Ectodermal cell (in vitro differentiated cells): ENCODE results near the gene DSCAML1.

Experiments used
- H3K27ac ChIP-seq: 2 replicates; pipeline ENCODE4 v1.7.0; 2013; ENCODE audit warnings: mild to moderate bottlenecking, low read depth, low read length; ENCODE audit not compliant: insufficient read depth, poor library complexity, severe bottlenecking
- H3K27me3 ChIP-seq: 2 replicates; pipeline ENCODE4 v1.7.0; 2013; ENCODE audit warnings: mild to moderate bottlenecking, low read length; ENCODE audit not compliant: insufficient read depth, control insufficient read depth, poor library complexity, severe bottlenecking
- H3K36me3 ChIP-seq: one replicate; pipeline ENCODE4 v1.7.0; 2013; ENCODE audit warnings: low read length; ENCODE audit not compliant: control insufficient read depth, insufficient read depth
- H3K4me1 ChIP-seq: one replicate; pipeline ENCODE4 v1.7.0; 2013; ENCODE audit warnings: low read length; ENCODE audit not compliant: control insufficient read depth, insufficient read depth
- H3K4me3 ChIP-seq: 2 replicates; pipeline ENCODE4 v1.7.0; 2013; ENCODE audit warnings: low read depth, low read length, control low read depth; ENCODE audit not compliant: insufficient read depth
- H3K9me3 ChIP-seq: 2 replicates; pipeline ENCODE4 v1.7.0; 2013; ENCODE audit warnings: mild to moderate bottlenecking, low read length, moderate library complexity; ENCODE audit not compliant: control insufficient read depth
- WGBS, 2 experiments: methylation state at CpG; one replicate each; pipeline ENCODE4 v1.1.7; 2013; ENCODE audit warnings: missing lambda C conversion rate in 2 of 2; 5-methylcytosine and 5-hydroxymethylcytosine counted together

Gene DSCAML1

DNA sequence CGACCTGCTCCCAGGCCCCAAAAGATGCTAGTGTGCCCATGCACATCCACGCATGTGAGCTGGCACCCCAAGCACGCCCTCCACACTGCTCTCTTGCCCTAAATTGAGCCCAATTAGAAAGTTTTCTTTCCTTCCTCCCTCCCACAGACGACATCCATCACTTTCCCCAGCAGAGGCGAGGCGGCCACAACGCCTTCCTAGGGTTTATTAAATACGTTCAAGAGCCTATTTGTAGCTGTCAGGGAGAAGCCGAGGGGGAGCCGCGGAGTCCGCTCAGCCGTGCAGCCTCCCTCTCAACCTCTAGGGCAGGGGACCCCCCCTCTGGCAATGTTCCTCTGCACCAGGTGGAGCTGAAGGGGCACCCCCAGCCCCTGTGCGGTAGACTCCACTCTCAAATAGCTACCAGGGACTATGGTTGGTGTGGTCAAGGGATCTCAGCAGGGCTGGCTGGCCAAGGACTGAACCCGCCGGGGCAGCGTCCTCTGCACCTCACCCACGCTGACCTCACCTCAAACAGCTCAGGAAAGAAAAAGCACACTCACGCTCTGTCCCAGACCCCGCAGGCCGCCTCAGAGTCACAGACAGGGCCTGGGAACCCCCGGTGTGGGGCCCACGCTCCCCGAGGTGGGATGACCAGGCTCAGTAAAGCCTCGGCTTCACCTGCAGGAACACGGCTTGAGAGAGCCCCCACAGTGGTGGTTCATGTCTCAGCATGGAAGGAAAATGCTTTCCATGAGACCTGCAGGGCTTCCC is 152.4 kb downstream of the DSCAML1 start:
- Histone ChIP-seq H3K27ac (no peak overlapping the region), H3K27me3 (no peaks in the 10 kb centered on the region), H3K36me3 (no peaks in the 10 kb centered on the region), H3K4me1 (peaks cover 10% of the 10 kb centered on the region), H3K4me3 (no peak overlapping the region), H3K9me3 (no peaks in the 10 kb centered on the region)
- WGBS, 2 experiments, result 92 to 93% methylated on average over 26 of the region's 26 CpGs

DNA sequence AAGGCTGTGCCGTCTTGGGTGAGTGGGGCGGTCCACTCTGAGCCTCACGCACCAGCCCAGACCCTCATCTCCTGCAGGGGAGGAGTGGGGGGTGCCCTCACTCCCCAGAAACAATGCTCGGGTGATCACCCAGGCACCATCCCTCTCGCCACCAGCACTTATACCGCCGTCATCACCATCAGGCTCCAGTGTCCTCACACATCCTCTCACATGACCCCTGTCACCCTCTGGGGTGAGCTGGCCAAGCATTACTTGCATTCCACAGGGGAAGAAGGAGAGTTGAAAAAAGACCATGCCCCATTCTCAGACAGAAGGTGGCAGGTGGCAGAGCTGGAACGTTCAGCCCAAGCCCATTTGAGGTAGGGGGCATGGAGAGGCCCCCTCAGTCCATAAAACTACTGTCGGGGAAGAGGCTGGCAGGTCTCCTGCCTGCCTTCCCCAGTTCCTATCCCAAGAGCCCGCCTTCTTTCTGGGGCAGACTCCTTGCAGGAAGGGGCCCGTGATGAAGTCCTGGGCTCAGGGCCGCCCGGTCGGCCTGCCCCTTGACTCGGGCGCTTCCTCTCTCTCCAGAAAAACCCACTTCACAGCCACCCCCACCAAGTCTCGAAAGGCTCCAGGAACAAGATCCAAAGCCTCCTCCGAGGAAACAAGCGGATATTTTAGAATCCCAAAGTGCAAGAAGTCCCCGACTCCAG is 153.3 kb downstream of the DSCAML1 start:
- H3K4me1 ChIP-seq, result peaks cover 10% of the 10 kb centered on the region
- no peaks in the 10 kb centered on the region for H3K36me3 ChIP-seq
- no peaks in the 10 kb centered on the region for H3K27me3 ChIP-seq
- no peak overlapping the region for H3K4me3 ChIP-seq
- WGBS, 2 experiments, result 80 to 83% methylated on average over 20 of the region's 20 CpGs
- H3K27ac ChIP-seq, result no peak overlapping the region
- no peaks in the 10 kb centered on the region for H3K9me3 ChIP-seq

DNA sequence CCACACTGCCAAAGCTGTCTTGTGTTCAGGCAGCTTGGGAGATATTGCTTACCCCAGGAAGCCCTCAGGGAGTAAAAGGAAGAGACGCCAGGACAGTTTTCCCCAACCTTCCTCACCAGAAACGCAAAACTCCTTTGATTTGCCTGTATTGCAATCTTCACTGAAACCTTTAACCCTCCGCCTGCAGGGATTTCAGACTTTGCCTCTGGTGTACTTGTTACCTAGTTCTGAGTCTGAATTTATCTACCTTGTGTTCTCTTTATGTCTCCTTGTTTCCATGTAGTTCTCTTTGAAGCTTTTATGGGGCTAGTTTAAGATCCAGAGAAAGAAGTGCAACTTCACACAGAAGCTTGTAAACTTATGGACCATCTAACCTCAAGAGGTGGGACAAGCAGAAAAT is 154.2 kb downstream of the DSCAML1 start:
- 78 to 79% methylated on average over 3 of the region's 3 CpGs for WGBS, 2 experiments
- Histone ChIP-seq H3K27ac (no peak overlapping the region), H3K4me3 (no peak overlapping the region), H3K27me3 (no peaks in the 10 kb centered on the region), H3K36me3 (no peaks in the 10 kb centered on the region), H3K4me1 (peaks cover 10% of the 10 kb centered on the region), H3K9me3 (no peaks in the 10 kb centered on the region)

DNA sequence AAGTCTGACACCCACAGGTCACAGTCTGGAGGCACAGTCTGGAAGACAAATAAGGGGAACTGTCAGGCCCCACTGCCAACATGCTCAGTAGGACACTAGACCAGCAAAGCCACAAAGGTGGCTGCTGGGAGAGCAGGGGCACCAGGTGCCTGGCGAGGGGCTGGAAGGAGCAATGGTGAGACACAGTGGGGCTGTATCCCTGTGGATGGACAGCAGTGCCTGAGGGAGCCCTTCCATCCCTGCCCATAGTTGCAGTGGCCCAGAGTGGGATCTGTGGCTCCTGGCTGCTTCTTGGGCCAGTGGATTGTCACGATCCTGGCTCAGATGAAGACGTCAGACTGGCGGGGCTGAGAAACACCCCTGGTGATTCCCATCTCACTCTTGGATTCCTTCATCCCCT is 154.6 kb downstream of the DSCAML1 start:
- 85 to 88% methylated on average over 4 of the region's 4 CpGs for WGBS, 2 experiments
- H3K36me3 ChIP-seq, result no peaks in the 10 kb centered on the region
- H3K9me3 ChIP-seq, result no peaks in the 10 kb centered on the region
- no peak overlapping the region for H3K27ac ChIP-seq
- H3K27me3 ChIP-seq, result no peaks in the 10 kb centered on the region
- H3K4me3 ChIP-seq, result no peak overlapping the region
- H3K4me1 ChIP-seq, result peaks cover 10% of the 10 kb centered on the region

DNA sequence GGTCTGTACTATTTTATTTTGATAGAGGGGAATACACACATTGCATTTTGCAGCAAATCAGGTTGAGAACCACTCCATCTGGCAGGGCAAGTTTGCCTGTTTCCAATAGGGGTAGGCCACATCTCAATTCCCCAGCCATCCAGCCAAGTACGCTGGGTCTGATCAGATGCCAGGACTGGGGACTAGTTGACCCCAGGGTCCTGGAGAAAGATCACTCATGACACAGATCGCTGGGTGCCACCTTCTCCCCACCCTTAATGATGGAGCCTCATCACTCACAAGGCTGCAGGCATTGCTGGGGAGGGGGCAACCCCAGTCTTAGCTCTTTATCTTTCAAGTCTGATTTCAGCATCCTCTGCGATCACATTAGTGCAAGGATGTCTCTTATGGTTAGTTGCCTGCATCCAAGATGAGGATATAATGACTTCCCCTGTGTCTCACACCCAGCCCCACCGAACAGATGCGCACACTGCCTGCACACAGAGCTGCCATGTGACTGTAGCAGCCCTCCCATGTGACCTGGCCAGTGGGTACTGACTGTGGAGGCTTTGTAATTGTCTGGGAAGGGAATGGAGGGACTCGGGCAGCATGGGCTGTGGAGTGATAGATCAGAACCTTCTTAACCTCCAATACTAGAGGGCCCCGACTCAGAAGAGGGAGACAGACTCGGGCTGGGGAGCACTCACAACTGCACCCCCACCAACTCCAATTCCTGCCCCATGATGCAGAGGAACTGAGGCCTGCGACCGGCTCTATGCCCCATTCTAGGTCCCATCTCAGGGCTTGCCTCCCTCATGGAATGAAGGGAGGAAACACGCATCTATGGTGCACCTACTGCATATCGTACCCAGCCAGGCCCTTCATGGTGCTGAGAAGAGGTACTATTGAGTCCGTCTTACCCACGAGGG is 155.8 kb downstream of the DSCAML1 start:
- H3K27me3 ChIP-seq, result no peaks in the 10 kb centered on the region
- 86 to 87% methylated on average over 13 to 14 of the region's 14 CpGs for WGBS, 2 experiments
- no peak overlapping the region for H3K4me3 ChIP-seq
- peaks cover 10% of the 10 kb centered on the region for H3K4me1 ChIP-seq
- H3K27ac ChIP-seq, result no peak overlapping the region
- no peaks in the 10 kb centered on the region for H3K36me3 ChIP-seq
- no peaks in the 10 kb centered on the region for H3K9me3 ChIP-seq

DNA sequence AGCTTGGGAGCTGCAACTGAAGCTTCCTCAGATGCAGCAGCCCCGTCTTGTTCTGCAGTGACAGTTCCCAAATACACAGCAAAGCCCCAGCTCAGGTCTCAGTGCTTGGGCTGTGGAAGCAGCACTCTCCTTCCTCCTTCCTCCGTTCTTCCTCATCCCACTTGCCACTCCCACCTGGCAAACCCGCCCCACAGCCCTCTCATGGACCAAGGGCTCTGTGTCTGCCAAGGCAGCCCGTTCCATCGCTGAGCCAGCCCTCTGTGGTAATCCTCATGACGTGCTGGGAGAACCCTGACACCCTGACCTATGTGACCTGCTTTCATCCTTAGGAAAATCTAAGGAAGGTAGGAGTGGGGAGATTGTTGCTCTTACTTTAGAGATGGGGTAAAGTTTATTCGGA is 157.0 kb downstream of the DSCAML1 start:
- H3K36me3 ChIP-seq, result no peaks in the 10 kb centered on the region
- 82 to 83% methylated on average over 7 of the region's 7 CpGs for WGBS, 2 experiments
- H3K27ac ChIP-seq, result no peak overlapping the region
- H3K4me3 ChIP-seq, result no peak overlapping the region
- no peaks in the 10 kb centered on the region for H3K27me3 ChIP-seq
- H3K9me3 ChIP-seq, result no peaks in the 10 kb centered on the region
- H3K4me1 ChIP-seq, result peaks cover 10% of the 10 kb centered on the region

DNA sequence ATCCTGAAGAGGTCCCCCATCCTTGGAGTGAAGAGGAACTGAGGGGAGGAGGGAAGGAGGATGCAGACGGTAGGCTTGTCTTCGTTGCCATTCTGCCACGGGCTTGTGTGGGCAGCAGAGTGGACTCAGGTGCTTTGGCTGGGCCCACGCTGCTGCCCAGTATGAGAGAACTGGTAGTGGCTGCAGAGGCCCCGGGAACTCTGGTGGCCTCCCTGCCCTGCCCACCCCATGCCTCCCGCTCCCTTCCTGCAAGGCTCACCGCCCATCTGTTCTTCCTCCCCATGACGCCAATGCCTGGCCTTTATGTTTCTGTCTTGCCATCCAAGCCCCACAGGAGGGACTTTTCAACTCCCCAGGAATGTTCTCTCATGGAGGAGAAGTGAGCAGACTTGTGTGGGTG is 157.4 kb downstream of the DSCAML1 start:
- Histone ChIP-seq H3K4me3 (no peak overlapping the region), H3K9me3 (no peaks in the 10 kb centered on the region), H3K27ac (no peak overlapping the region), H3K4me1 (peaks cover 10% of the 10 kb centered on the region), H3K27me3 (no peaks in the 10 kb centered on the region), H3K36me3 (no peaks in the 10 kb centered on the region)
- 90 to 93% methylated on average over 8 of the region's 8 CpGs for WGBS, 2 experiments

DNA sequence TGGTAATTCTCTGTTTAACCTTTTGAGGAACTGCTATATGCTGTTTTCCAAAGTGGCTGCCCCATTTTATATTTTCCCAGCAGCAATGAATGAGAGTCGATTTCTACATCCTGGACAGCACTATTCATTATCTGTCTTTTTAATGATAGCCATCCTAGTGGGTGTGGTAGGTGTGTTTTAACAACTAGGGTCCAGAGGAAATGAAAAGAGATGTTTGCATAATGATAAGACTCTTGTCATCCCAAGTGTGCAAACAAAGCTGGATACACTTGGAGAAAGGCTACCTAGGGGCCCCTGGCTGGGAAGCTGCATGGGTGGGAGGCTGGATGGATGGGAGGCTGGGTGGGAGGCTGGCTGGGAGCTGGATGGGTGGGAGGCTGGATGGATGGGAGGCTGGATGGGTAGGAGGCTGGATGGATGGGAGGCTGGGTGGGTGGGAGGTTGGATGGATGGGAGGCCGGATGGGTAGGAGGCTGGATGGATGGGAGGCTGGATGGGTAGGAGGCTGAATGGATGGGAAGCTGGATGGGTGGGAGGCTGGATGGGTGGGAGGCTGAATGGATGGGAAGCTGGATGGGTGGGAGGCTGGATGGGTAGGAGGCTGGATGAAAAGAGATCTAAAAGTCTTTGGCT is 158.0 kb downstream of the DSCAML1 start:
- Histone ChIP-seq H3K9me3 (no peaks in the 10 kb centered on the region), H3K36me3 (no peaks in the 10 kb centered on the region), H3K27ac (no peak overlapping the region), H3K4me3 (no peak overlapping the region), H3K4me1 (peaks cover 9% of the 10 kb centered on the region), H3K27me3 (no peaks in the 10 kb centered on the region)
- WGBS, 2 experiments, result 92 to 93% methylated on average over 2 of the region's 2 CpGs

DNA sequence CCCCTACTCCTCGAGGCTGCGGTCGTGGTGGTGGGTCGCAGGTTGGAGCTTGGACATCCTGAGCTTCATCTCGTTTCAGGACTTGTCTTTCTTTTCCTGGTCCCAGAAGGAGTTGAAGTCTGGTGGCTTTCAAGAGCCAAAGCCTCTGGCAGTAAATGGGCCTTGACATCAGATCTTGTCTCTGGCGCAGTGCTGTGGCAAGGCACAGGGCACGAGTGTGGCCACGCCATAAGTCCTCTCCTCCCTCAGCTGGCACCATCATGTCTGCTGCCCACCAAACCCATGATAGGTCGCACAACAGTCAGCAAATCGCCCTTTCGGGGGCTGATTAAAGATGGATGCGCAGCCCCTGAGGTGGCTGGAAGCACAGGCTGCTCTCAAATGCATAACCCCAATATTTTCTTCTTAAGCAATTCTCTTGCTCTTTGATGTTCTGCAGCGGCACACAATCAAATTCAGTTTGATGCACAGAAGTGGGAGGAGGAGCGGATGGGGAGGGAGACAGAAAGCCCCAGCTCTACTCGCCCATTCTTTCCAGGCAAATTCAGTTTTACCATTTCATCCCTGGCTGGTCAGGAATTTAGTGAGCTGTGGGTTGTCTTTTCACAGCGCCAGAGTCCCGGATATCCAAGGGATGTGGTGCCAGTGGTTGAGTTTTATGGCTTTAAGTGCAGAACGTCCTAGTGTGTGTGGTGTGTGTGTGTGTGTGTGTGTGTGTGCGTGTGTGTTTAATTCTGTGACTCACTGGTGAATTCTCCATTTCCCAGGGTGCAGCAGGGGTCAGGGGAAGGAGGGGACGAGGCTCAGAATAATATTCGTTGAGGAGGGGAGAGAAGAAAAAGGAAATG is 162.0 kb downstream of the DSCAML1 start:
- 88% methylated on average over 21 of the region's 21 CpGs for WGBS, 2 experiments

More for the DNA sequence above, 162.0 kb downstream of the DSCAML1 start:
- no peak overlapping the region for H3K27ac ChIP-seq
- no peaks in the 10 kb centered on the region for H3K27me3 ChIP-seq
- no peaks in the 10 kb centered on the region for H3K9me3 ChIP-seq
- H3K4me1 ChIP-seq, result no peaks in the 10 kb centered on the region
- H3K36me3 ChIP-seq, result no peaks in the 10 kb centered on the region
- H3K4me3 ChIP-seq, result no peak overlapping the region
